DMS114 treated with DMSO at 0.1 percent for 48 hours (cell line): Measurements from ENCODE around the gene FCER2.

Source experiments
- DNase-seq: peaks from one replicate; lab custom pipeline; 2025; ENCODE audit not compliant: unreplicated experiment; lab: John Stamatoyannopoulos, UW

Gene FCER2

GRCh38 chr19:7704280-7705060, 2.5 kb upstream of the FCER2 start:
- no peak for DNase-seq

- DNase-seq: no peak
Observed at GRCh38 chr19:7703332-7703731, 1.4 kb upstream of the FCER2 start.

- no peak for DNase-seq
Observed at GRCh38 chr19:7701049-7701653, 780 bp downstream of the FCER2 start.

- DNase-seq: no peak
Observed at GRCh38 chr19:7699417-7700401, 2.2 kb downstream of the FCER2 start.

- no peak for DNase-seq
Observed at GRCh38 chr19:7699003-7699402, 2.9 kb downstream of the FCER2 start.

- no peak for DNase-seq
Observed at GRCh38 chr19:7698583-7698982, 3.3 kb downstream of the FCER2 start.

GRCh38 chr19:7697721-7698287, 4.1 kb downstream of the FCER2 start:
- no peak for DNase-seq

- no peak for DNase-seq
Observed at GRCh38 chr19:7694499-7694898, 7.4 kb downstream of the FCER2 start.

GRCh38 chr19:7692417-7693088, 9.4 kb downstream of the FCER2 start:
- DNase-seq: no peak

- DNase-seq: no peak
Observed at GRCh38 chr19:7691497-7691896, 10.4 kb downstream of the FCER2 start.

GRCh38 chr19:7690779-7691258, 11.1 kb downstream of the FCER2 start:
- DNase-seq: no peak

GRCh38 chr19:7689165-7689564, 12.8 kb downstream of the FCER2 start:
- no peak for DNase-seq

- no peak for DNase-seq
Observed at GRCh38 chr19:7687177-7687576, 14.8 kb downstream of the FCER2 start.

- DNase-seq: no peak
Observed at GRCh38 chr19:7685546-7686445, 16.1 kb downstream of the FCER2 start.

- DNase-seq: no peak
Observed at GRCh38 chr19:7682175-7682855, 19.6 kb downstream of the FCER2 start.

- DNase-seq: peak; percentile 42
Observed at GRCh38 chr19:7681340-7682174, 20.4 kb downstream of the FCER2 start.

GRCh38 chr19:7680606-7681339, 21.2 kb downstream of the FCER2 start, which contains the start of gene TRAPPC5:
Gene TRAPPC5 (plus strand): TSS chr19:7680833. CDS start chr19:7682254, 1,421 bp downstream.
- peak; percentile 24 for DNase-seq
